DOHH2 (cell line): Measurements from ENCODE around the gene ITPR1.

Source experiments
- H3F3A ChIP-seq: fragments of 200-600 bp; sonication (generic), shearing (Covaris generic); 2 replicates; pipeline ENCODE4 v1.6.0; 2016; ENCODE audit warnings: antibody characterized with exemption, mild to moderate bottlenecking; ENCODE audit not compliant: control insufficient read depth, insufficient read depth
- H3K27ac ChIP-seq: fragments of 200-600 bp; sonication (generic); 2 replicates; pipeline ENCODE4 v1.5.1; 2014; ENCODE audit warnings: low read depth, mild to moderate bottlenecking, low read length, moderate library complexity
- H3K27me3 ChIP-seq: fragments of 200-600 bp; sonication (generic); 2 replicates; pipeline ENCODE4 v1.6.1; 2014; ENCODE audit warnings: mild to moderate bottlenecking, low read length, mixed read lengths; ENCODE audit not compliant: control insufficient read depth
- H3K36me3 ChIP-seq: fragments of 200-600 bp; sonication (generic); 2 replicates; pipeline ENCODE4 v1.6.1; 2014; ENCODE audit warnings: mild to moderate bottlenecking, low read length, moderate library complexity, mixed read lengths; ENCODE audit not compliant: control insufficient read depth
- H3K4me1 ChIP-seq: fragments of 200-600 bp; sonication (generic); 2 replicates; pipeline ENCODE4 v1.6.1; 2014; ENCODE audit warnings: mild to moderate bottlenecking, low read length, mixed read lengths; ENCODE audit not compliant: control insufficient read depth
- H3K4me2 ChIP-seq: fragments of 200-600 bp; sonication (generic); 2 replicates; pipeline ENCODE4 v1.6.0; 2014; ENCODE audit warnings: mild to moderate bottlenecking, low read length, moderate library complexity
- H3K4me3 ChIP-seq: fragments of 200-600 bp; sonication (generic); 2 replicates; pipeline ENCODE4 v1.5.1; 2014; ENCODE audit warnings: mild to moderate bottlenecking, low read length, mixed read lengths
- H3K79me2 ChIP-seq: fragments of 200-600 bp; sonication (generic); 2 replicates; pipeline ENCODE4 v1.6.1; 2014; ENCODE audit warnings: mild to moderate bottlenecking, low read length, mixed read lengths; ENCODE audit not compliant: control insufficient read depth
- H3K9me2 ChIP-seq: fragments of 200-600 bp; sonication (generic); replicated peaks from 2 replicates; pipeline ENCODE4 v1.6.1; 2014; ENCODE audit warnings: mild to moderate bottlenecking, low read length, mixed read lengths; ENCODE audit not compliant: control insufficient read depth
- H3K9me3 ChIP-seq: fragments of 200-600 bp; sonication (generic); 2 replicates; pipeline ENCODE4 v1.6.1; 2014; ENCODE audit warnings: antibody characterized with exemption, low read length, mixed read lengths; ENCODE audit not compliant: control insufficient read depth, insufficient read depth
- H4K20me1 ChIP-seq: fragments of 200-600 bp; sonication (generic); 2 replicates; pipeline ENCODE4 v1.6.0; 2014; ENCODE audit warnings: low read depth, mild to moderate bottlenecking, antibody characterized with exemption, low read length, moderate library complexity; ENCODE audit not compliant: control insufficient read depth, insufficient read depth
- EZH2phosphoT487 ChIP-seq: fragments of 200-600 bp; sonication (generic); IDR thresholded peaks from 2 replicates; pipeline ENCODE4 v1.6.1; 2017; ENCODE audit warnings: borderline replicate concordance, mild to moderate bottlenecking, antibody characterized with exemption, low read length, moderate library complexity, mixed read lengths
- TF ChIP-seq, protein P1 (sequence below): fragments of 200-600 bp; sonication (generic); IDR thresholded peaks from one replicate; pipeline ENCODE4 v1.5.1; 2014; ENCODE audit warnings: antibody characterized with exemption, mild to moderate bottlenecking, low read depth, low read length; ENCODE audit not compliant: poor library complexity, severe bottlenecking

The ITPR1 gene

GRCh38 chr3:4634894-4635293 lies 141.7 kb downstream of the ITPR1 start:
- H4K20me1 ChIP-seq = no peaks in the 10 kb centered on the region
- H3K27me3 ChIP-seq = no peaks in the 10 kb centered on the region
- no peaks in the 10 kb centered on the region for H3K9me2 ChIP-seq
- no peak overlapping the region for H3K27ac ChIP-seq
- no peaks in the 10 kb centered on the region for H3K79me2 ChIP-seq
- H3K36me3 ChIP-seq = no peaks in the 10 kb centered on the region
- H3K9me3 ChIP-seq = no peaks in the 10 kb centered on the region
- no peak overlapping the region for H3K4me2 ChIP-seq
- H3F3A ChIP-seq = no peaks in the 10 kb centered on the region
- TF ChIP-seq, protein P1, sequence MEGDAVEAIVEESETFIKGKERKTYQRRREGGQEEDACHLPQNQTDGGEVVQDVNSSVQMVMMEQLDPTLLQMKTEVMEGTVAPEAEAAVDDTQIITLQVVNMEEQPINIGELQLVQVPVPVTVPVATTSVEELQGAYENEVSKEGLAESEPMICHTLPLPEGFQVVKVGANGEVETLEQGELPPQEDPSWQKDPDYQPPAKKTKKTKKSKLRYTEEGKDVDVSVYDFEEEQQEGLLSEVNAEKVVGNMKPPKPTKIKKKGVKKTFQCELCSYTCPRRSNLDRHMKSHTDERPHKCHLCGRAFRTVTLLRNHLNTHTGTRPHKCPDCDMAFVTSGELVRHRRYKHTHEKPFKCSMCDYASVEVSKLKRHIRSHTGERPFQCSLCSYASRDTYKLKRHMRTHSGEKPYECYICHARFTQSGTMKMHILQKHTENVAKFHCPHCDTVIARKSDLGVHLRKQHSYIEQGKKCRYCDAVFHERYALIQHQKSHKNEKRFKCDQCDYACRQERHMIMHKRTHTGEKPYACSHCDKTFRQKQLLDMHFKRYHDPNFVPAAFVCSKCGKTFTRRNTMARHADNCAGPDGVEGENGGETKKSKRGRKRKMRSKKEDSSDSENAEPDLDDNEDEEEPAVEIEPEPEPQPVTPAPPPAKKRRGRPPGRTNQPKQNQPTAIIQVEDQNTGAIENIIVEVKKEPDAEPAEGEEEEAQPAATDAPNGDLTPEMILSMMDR = no peak
- no peak for TF ChIP-seq EZH2phosphoT487
- H3K4me3 ChIP-seq = no peak overlapping the region
- H3K4me1 ChIP-seq = 0 out of 2 replicates have a peak, but pooled peaks cover 2% of the 10 kb centered on the region

DNA sequence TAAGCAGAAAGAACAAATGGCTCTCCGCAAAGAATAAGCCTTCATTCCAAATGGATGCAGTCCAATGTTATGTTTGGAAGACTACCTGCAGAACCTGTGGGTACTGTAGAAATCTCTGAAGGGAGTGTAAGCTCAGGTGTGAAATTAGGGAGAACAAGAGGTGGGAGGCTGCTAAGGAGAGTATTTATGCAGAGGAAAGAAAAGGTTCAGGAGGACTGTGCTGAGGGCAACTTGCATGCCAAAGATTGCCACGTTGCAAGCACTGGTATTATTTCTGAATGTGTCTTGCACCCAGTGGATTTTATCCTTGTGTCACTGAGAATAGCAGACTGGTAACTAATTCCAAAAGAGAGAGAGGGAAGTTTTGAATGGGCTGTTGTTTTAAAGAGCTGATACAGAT lies 144.1 kb downstream of the ITPR1 start:
- H3F3A ChIP-seq = no peaks in the 10 kb centered on the region
- no peak overlapping the region for H3K27ac ChIP-seq
- H4K20me1 ChIP-seq = no peaks in the 10 kb centered on the region
- H3K4me2 ChIP-seq = no peak overlapping the region
- H3K9me2 ChIP-seq = no peaks in the 10 kb centered on the region
- no peak overlapping the region for H3K4me3 ChIP-seq
- 0 out of 2 replicates have a peak, but pooled peaks cover 2% of the 10 kb centered on the region for H3K4me1 ChIP-seq
- no peak for TF ChIP-seq EZH2phosphoT487
- TF ChIP-seq, protein P1 = no peak
- no peaks in the 10 kb centered on the region for H3K79me2 ChIP-seq
- no peaks in the 10 kb centered on the region for H3K9me3 ChIP-seq
- H3K36me3 ChIP-seq = peaks cover 3% of the 10 kb centered on the region; the same call in 1 of the 2 replicates
- no peaks in the 10 kb centered on the region for H3K27me3 ChIP-seq

- TF ChIP-seq, protein P1 = no peak
Measured at GRCh38 chr3:4641863-4642563, 148.9 kb downstream of the ITPR1 start.

More at GRCh38 chr3:4641863-4642563, 148.9 kb downstream of the ITPR1 start:
- Histone ChIP-seq H3K9me3 (no peaks in the 10 kb centered on the region), H3K9me2 (no peaks in the 10 kb centered on the region), H3K27ac (no peak overlapping the region), H3K79me2 (no peaks in the 10 kb centered on the region), H3F3A (no peaks in the 10 kb centered on the region), H3K4me1 (no peaks in the 10 kb centered on the region), H3K36me3 (peaks cover 20% of the 10 kb centered on the region), H3K27me3 (no peaks in the 10 kb centered on the region), H3K4me3 (no peak overlapping the region), H3K4me2 (no peak overlapping the region), H4K20me1 (no peaks in the 10 kb centered on the region)
